Measurements from ENCODE around the gene GATAD2B. TPM values are rescaled to one million over a fixed set of nuclear protein-coding genes. Genes with fewer than 3 reads are reported as not detected.
A peak's percentile ranks its signal among the peaks of the same experiment; 100 is the strongest.
"Not testable (repeated sequence)": the region's sequence is repeated elsewhere in the genome, so short reads cannot be mapped to it uniquely, and the experiment has no call there.

Gene GATAD2B
- total RNA-seq, 2 experiments from 2014 or later: 59.5 to 59.8 TPM

DNA sequence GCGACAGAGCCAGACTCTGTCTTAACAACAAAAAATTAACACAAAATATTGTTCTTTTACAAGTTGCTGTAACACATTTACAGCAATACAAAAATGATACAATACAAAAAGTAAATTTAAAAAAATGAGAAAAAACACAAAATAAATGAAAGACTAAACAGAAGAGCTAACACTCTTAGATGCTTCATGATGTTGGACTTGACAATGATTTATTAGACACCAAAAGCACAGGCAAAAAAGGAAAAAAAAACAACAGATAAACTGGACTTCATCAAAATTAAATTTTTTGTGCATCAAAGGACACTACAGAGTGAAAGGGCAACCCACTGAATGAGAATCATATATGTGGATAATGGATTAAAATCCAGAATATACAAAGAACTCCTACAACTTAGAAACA is 16.4 kb downstream of the GATAD2B start:
- H3K27me3 Mint-ChIP-seq: no peaks in the 10 kb centered on the region
- ChIA-PET POLR2A (interaction anchor here (1.0 kb wide), 1 partner anchor 16 kb away, joined by 3 read pairs; no protein-coding TSS in a partner anchor), CTCF (no interaction called here)
- peak overlapping the region; percentile 34 for H3K27ac Mint-ChIP-seq
- H3K4me3 Mint-ChIP-seq: no peak overlapping the region
- intact Hi-C loops (cut with micrococcal nuclease): no loop called here
- TF ChIP-seq, protein P1, sequence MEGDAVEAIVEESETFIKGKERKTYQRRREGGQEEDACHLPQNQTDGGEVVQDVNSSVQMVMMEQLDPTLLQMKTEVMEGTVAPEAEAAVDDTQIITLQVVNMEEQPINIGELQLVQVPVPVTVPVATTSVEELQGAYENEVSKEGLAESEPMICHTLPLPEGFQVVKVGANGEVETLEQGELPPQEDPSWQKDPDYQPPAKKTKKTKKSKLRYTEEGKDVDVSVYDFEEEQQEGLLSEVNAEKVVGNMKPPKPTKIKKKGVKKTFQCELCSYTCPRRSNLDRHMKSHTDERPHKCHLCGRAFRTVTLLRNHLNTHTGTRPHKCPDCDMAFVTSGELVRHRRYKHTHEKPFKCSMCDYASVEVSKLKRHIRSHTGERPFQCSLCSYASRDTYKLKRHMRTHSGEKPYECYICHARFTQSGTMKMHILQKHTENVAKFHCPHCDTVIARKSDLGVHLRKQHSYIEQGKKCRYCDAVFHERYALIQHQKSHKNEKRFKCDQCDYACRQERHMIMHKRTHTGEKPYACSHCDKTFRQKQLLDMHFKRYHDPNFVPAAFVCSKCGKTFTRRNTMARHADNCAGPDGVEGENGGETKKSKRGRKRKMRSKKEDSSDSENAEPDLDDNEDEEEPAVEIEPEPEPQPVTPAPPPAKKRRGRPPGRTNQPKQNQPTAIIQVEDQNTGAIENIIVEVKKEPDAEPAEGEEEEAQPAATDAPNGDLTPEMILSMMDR (IDR thresholded peaks at IDR 0.05): no peak
- H3K36me3 Mint-ChIP-seq (ENCODE audit: low read depth): peaks cover 27% of the 10 kb centered on the region
- DNase-seq (no peak), ATAC-seq (no peak)
- H3K9me3 Mint-ChIP-seq: peaks cover 2% of the 10 kb centered on the region
- H3K4me1 Mint-ChIP-seq (ENCODE audit: low read depth): peaks cover 35% of the 10 kb centered on the region

DNA sequence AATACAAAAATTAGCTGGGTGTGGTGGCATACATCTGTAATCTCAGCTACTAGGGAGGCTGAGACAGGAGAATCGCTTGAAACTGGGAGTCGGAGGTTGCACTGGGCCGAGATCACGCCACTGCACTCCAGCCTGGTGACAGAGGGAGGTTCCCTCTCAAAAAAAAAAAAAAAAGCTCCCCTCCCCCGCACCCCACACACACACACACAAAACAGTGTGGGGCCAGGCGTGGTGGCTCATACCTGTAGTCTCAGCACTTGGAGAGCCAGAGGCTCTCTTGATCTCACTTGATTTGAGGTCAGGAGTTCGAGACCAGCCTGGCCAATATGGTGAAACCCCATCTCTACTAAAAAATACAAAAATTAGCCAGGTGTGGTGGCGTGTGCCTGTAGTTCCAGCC is 16.9 kb downstream of the GATAD2B start:
- CTCF ChIA-PET: interaction anchor here (1.5 kb wide), 1 partner anchor 78 kb away, joined by 5 read pairs; no protein-coding TSS in a partner anchor
- DNase-seq: peak; percentile 28
- Mint-ChIP-seq H3K4me1 (ENCODE audit: low read depth) (peaks cover 32% of the 10 kb centered on the region), H3K27ac (peak overlapping the region; percentile 34), H3K36me3 (ENCODE audit: low read depth) (peaks cover 27% of the 10 kb centered on the region)
- H3K9me3 Mint-ChIP-seq; H3K4me3 Mint-ChIP-seq; H3K27me3 Mint-ChIP-seq; intact Hi-C loops (cut with micrococcal nuclease): not testable (repeated sequence)
- POLR2A ChIA-PET: interaction anchor here (0.5 to 1.7 kb wide), 3 partner anchors 15 to 100 kb away, joined by 3 read pairs; no protein-coding TSS in a partner anchor
- ATAC-seq: peak; percentile 64

- ATAC-seq (no peak), DNase-seq (no peak)
- Mint-ChIP-seq H3K27ac (no peak overlapping the region), H3K4me3 (no peak overlapping the region), H3K4me1 (ENCODE audit: low read depth) (peaks cover 35% of the 10 kb centered on the region), H3K9me3 (peaks cover 2% of the 10 kb centered on the region), H3K36me3 (ENCODE audit: low read depth) (peaks cover 34% of the 10 kb centered on the region), H3K27me3 (no peaks in the 10 kb centered on the region)
- POLR2A ChIA-PET: interaction anchor here (0.6 to 2.4 kb wide), 7 partner anchors 8 to 42 kb away, joined by 3 to 7 read pairs (median 5); partner anchors contain the start of gene GATAD2B
- TF ChIP-seq, protein P1 (IDR thresholded peaks at IDR 0.05): no peak
- intact Hi-C loops (cut with micrococcal nuclease): no loop called here
- CTCF ChIA-PET: interaction anchor here (0.9 kb wide), 2 partner anchors 17 to 86 kb away, joined by 3 read pairs; no protein-coding TSS in a partner anchor
Measured at GRCh38 chr1:153903841-153904455, 18.8 kb downstream of the GATAD2B start.

GRCh38 chr1:153899509-153899908 is 23.3 kb downstream of the GATAD2B start:
- intact Hi-C loops (cut with micrococcal nuclease): no loop called here
- Mint-ChIP-seq H3K4me1 (ENCODE audit: low read depth) (peaks cover 22% of the 10 kb centered on the region), H3K4me3 (no peak overlapping the region), H3K27me3 (no peaks in the 10 kb centered on the region), H3K27ac (no peak overlapping the region), H3K36me3 (ENCODE audit: low read depth) (peaks cover 22% of the 10 kb centered on the region), H3K9me3 (no peaks in the 10 kb centered on the region)
- POLR2A ChIA-PET: no interaction called here
- CTCF ChIA-PET: interaction anchor here (1.2 kb wide), 1 partner anchor 24 kb away, joined by 3 read pairs; no protein-coding TSS in a partner anchor
- DNase-seq (no peak), ATAC-seq (no peak)
- TF ChIP-seq, protein P1 (IDR thresholded peaks at IDR 0.05): no peak

GRCh38 chr1:153895866-153896265 is 26.9 kb downstream of the GATAD2B start:
- POLR2A ChIA-PET: interaction anchor here (1.6 kb wide), 1 partner anchor 9 kb away, joined by 6 read pairs; no protein-coding TSS in a partner anchor
- CTCF ChIA-PET: not testable (repeated sequence)

DNA sequence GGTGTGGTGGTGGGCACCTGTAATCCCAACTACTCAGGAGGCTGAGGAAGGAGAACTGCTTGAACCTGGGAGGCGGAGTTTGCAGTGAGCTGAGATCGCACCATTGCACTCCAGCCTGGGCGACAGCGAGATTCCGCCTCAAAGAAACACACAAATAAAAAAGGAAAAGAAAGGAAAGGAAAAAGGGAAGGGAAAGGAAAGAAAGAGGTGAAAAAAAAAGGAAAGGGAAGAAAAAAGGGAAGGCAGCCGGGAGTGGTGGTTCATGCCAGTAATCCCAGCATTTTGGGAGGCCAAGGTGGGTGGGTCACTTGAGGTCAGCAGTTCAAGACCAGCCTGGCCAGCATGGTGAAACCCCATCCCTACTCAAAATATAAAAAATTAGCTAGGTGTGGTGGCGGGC is 31.7 kb downstream of the GATAD2B start:
- H3K27me3 Mint-ChIP-seq; intact Hi-C loops (cut with micrococcal nuclease); H3K4me3 Mint-ChIP-seq; H3K9me3 Mint-ChIP-seq; DNase-seq; POLR2A ChIA-PET; CTCF ChIA-PET; H3K27ac Mint-ChIP-seq; ATAC-seq: not testable (repeated sequence)
- Mint-ChIP-seq H3K4me1 (ENCODE audit: low read depth) (peaks cover 35% of the 10 kb centered on the region), H3K36me3 (ENCODE audit: low read depth) (peaks cover 38% of the 10 kb centered on the region)

More at GRCh38 chr1:153895866-153896265, 26.9 kb downstream of the GATAD2B start:
- Mint-ChIP-seq H3K4me1 (ENCODE audit: low read depth) (peaks cover 17% of the 10 kb centered on the region), H3K36me3 (ENCODE audit: low read depth) (peaks cover 25% of the 10 kb centered on the region), H3K27ac (peak overlapping the region; percentile 30)
- DNase-seq; H3K9me3 Mint-ChIP-seq; H3K27me3 Mint-ChIP-seq; H3K4me3 Mint-ChIP-seq; ATAC-seq; intact Hi-C loops (cut with micrococcal nuclease): not testable (repeated sequence)

Measured in activated CD8-positive, alpha-beta T cell treated with anti-CD3 and anti-CD28 coated beads for 36 hours (primary cell).